ENCODE measurements around the gene PCDHGC5.
A peak's percentile ranks its signal among the peaks of the same experiment; 100 is the strongest.

PCDHGC5 gene

DNA sequence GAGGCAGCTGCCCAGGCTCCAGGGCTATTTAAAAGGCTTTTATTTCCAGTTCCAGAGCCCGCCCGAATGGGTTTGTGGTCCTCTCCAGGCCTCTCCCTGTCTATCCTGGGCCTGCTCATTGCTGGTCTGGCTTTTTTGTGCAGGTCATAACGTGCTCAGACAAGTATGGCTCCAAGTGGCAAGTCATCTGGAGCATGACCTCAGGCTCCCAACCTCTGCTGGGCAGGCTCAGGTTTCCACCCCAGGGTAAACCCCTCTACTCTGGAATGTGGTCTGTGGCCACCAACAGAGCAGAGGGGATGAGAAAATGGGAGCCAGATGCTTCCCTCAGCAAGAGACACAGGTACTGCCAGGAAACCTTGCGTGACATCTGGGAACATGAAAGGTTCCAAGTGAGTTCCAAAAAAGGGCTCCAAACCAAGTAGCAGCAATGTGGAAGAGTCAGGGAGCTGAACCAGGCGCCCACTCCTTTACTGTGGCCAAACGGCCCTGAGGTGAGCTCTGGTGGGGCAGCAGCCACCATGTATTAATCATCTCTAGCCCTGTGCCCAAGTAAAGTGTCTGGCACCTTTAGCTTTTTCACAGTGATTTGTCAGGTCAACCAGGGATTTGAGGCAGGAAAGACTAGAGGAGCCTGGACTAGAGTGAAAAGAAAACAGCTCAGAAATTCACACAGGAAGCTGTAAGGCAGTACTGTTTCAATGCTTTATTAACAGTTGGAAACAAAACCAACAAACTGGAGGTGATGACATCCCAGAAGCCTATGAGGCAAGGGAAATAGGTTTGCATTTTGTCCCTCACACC is 25.7 kb downstream of the PCDHGC5 start:
- peak overlapping the region; percentile 93 for H3K27ac ChIP-seq (ENCODE audit: low read depth, low read length)

DNA sequence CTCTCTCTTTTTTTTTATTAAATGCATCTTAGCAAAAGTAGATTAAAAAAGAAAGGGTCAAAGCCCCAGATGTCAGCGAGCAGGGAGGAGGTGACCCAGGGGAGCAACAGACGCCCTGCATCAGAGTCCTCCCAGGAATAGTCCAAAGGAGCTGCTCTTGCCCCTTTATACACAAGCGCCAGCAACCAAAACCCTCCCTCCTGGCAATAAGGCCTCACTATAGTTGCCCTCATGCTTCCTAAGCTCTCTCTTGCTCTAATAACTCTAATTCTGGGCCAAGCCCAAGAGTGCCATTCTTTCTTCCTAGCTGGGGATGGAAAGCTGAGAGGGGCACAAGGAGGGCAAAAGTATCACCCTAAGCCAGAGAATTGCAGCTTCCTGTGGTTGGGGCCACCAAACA is 26.3 kb downstream of the PCDHGC5 start:
- Histone ChIP-seq H3K4me3 (ENCODE audit: low read depth, low read length) (no peak overlapping the region), H3K36me3 (ENCODE audit: control insufficient read depth, insufficient read depth, low read length) (peaks cover 34% of the 10 kb centered on the region), H3K4me1 (ENCODE audit: control insufficient read depth, insufficient read depth, low read length) (peaks cover 19% of the 10 kb centered on the region), H3K27ac (ENCODE audit: low read depth, low read length) (peak overlapping the region; percentile 93), H3K9me3 (ENCODE audit: control insufficient read depth, insufficient read depth, low read length) (no peaks in the 10 kb centered on the region), H3K9ac (ENCODE audit: low read depth, low read length) (no peak overlapping the region), H3K27me3 (ENCODE audit: control insufficient read depth, insufficient read depth, low read length) (peaks cover 4% of the 10 kb centered on the region)

More for the DNA sequence above, 25.7 kb downstream of the PCDHGC5 start:
- H3K4me1 ChIP-seq (ENCODE audit: control insufficient read depth, insufficient read depth, low read length), result peaks cover 19% of the 10 kb centered on the region
- peaks cover 4% of the 10 kb centered on the region for H3K27me3 ChIP-seq (ENCODE audit: control insufficient read depth, insufficient read depth, low read length)
- peaks cover 28% of the 10 kb centered on the region for H3K36me3 ChIP-seq (ENCODE audit: control insufficient read depth, insufficient read depth, low read length)
- no peaks in the 10 kb centered on the region for H3K9me3 ChIP-seq (ENCODE audit: control insufficient read depth, insufficient read depth, low read length)
- H3K4me3 ChIP-seq (ENCODE audit: low read depth, low read length), result peak overlapping the region; percentile 78
- peak overlapping the region; percentile 49; the same call in 1 of the 2 replicates for H3K9ac ChIP-seq (ENCODE audit: low read depth, low read length)

DNA sequence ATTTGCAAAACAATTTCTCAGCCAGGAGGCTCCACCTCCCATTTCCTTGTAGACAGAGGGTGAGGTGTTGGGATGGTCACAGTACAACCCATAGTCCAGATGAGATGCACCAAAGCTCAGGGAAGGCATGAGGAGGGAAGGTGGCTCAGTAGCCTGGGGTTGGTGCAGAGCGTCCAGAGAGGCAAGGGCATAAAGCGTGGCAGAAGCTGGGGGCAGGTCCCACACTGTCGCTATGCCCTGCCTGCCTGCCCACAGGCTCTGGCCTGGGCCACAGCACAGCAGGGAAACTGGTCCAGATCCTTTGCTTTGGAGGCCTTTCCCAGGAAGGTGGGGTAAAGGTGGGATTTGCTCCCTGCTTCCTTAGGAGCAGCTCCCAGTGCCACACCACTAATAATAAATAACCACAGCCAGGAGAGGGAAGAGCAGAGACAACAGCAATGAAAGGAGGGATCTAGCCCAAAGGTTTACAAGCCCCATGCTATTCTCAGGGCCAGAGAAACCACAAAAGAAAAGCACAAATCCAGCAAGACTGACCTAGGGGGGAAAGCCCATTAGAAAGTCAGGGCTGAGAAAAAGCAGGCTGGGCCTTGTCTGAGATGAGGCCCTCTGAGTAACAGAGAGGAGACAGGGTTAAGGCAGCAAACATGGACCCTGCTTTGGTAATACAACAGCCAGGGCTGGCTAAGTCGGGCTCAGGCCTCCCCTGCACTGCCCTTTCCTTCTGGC is 27.2 kb downstream of the PCDHGC5 start:
- H3K4me3 ChIP-seq (ENCODE audit: low read depth, low read length), result no peak overlapping the region
- no peaks in the 10 kb centered on the region for H3K9me3 ChIP-seq (ENCODE audit: control insufficient read depth, insufficient read depth, low read length)
- no peak overlapping the region for H3K27ac ChIP-seq (ENCODE audit: low read depth, low read length)
- peaks cover 39% of the 10 kb centered on the region for H3K36me3 ChIP-seq (ENCODE audit: control insufficient read depth, insufficient read depth, low read length)
- H3K27me3 ChIP-seq (ENCODE audit: control insufficient read depth, insufficient read depth, low read length), result peaks cover 4% of the 10 kb centered on the region
- peaks cover 19% of the 10 kb centered on the region for H3K4me1 ChIP-seq (ENCODE audit: control insufficient read depth, insufficient read depth, low read length)
- no peak overlapping the region for H3K9ac ChIP-seq (ENCODE audit: low read depth, low read length)

DNA sequence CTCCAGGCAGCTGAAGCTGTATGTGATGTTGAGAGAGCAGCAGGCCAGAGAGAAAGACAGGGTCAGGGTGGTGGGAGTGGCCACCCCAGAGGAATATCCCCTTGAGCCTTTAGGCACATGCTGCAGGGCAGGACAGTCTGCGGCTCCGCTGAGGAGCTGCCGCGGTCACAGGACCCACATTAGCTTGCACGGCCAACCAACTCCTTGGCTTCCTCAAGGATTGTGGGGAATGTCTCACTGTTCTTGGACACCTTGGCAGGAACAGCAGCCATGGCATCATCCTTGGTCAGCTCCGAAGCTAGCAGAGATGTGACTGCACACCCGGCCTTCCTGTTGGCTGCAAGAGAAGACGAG is 27.8 kb downstream of the PCDHGC5 start:
- H3K4me1 ChIP-seq (ENCODE audit: control insufficient read depth, insufficient read depth, low read length), result peaks cover 19% of the 10 kb centered on the region
- no peak overlapping the region for H3K4me3 ChIP-seq (ENCODE audit: low read depth, low read length)
- peaks cover 44% of the 10 kb centered on the region for H3K36me3 ChIP-seq (ENCODE audit: control insufficient read depth, insufficient read depth, low read length)
- no peaks in the 10 kb centered on the region for H3K9me3 ChIP-seq (ENCODE audit: control insufficient read depth, insufficient read depth, low read length)
- peaks cover 4% of the 10 kb centered on the region for H3K27me3 ChIP-seq (ENCODE audit: control insufficient read depth, insufficient read depth, low read length)
- H3K27ac ChIP-seq (ENCODE audit: low read depth, low read length), result no peak overlapping the region
- no peak overlapping the region for H3K9ac ChIP-seq (ENCODE audit: low read depth, low read length)

DNA sequence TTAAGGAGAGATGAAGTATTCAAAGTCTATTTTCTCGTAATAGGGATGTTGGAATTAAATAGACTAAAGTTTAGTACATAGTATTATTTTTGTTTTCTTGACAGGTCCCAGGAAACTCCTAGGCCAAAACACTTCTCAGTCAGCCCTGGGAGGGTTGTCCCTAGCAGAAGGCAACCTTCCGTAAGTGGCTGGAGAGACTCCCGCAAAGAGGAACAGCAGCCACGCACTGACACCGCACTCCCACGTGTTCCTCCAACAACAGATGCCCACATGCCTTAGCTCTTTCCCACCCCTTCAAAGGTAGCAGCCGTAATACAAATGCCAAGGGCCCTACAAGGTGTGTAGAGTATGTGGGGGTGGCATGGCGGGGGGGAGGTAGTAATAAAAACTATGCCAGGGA is 28.4 kb downstream of the PCDHGC5 start:
- H3K27ac ChIP-seq (ENCODE audit: low read depth, low read length), result no peak overlapping the region
- H3K36me3 ChIP-seq (ENCODE audit: control insufficient read depth, insufficient read depth, low read length), result peaks cover 51% of the 10 kb centered on the region
- peaks cover 19% of the 10 kb centered on the region for H3K4me1 ChIP-seq (ENCODE audit: control insufficient read depth, insufficient read depth, low read length)

DNA sequence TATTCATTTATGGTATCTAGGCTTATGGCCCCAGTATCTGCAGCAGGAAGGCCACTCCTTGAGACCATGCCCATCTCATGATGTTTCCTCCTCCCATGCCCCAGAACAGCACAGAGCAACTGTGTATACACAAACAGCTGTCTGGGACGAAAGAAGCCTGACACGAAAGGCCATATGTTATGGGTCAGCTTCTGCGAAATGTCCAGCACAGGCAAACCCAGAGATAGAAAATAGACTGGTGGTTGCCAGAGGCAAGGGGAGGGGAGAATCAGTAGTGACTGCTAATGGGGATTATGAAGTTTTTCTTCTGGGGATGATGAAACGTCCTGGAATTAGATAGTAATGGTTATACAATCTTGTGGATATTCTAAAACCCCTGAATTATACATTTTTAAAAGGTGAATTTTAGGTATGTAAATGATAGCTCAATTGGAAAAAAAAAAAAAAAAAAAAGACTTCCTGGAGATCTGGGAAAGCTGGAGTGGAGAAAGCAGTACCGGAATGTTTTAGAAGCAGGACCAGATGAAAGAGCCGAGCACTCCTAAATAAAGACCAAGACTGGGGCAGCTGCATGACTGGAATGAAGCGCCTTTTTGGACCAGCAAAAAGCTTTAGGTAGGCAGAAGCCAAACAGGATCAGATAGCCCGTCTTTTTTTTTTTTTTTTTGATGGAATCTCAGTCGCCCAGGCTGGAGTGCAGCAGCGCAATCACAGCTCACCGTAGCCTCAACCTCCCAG is 29.2 kb downstream of the PCDHGC5 start:
- Histone ChIP-seq H3K4me1 (ENCODE audit: control insufficient read depth, insufficient read depth, low read length) (peaks cover 19% of the 10 kb centered on the region), H3K36me3 (ENCODE audit: control insufficient read depth, insufficient read depth, low read length) (peaks cover 58% of the 10 kb centered on the region), H3K27ac (ENCODE audit: low read depth, low read length) (no peak overlapping the region), H3K9ac (ENCODE audit: low read depth, low read length) (no peak overlapping the region), H3K9me3 (ENCODE audit: control insufficient read depth, insufficient read depth, low read length) (no peaks in the 10 kb centered on the region), H3K4me3 (ENCODE audit: low read depth, low read length) (no peak overlapping the region), H3K27me3 (ENCODE audit: control insufficient read depth, insufficient read depth, low read length) (peaks cover 1% of the 10 kb centered on the region)

More for the DNA sequence above, 28.4 kb downstream of the PCDHGC5 start:
- H3K4me3 ChIP-seq (ENCODE audit: low read depth, low read length), result no peak overlapping the region
- H3K9ac ChIP-seq (ENCODE audit: low read depth, low read length), result no peak overlapping the region
- peaks cover 4% of the 10 kb centered on the region for H3K27me3 ChIP-seq (ENCODE audit: control insufficient read depth, insufficient read depth, low read length)
- no peaks in the 10 kb centered on the region for H3K9me3 ChIP-seq (ENCODE audit: control insufficient read depth, insufficient read depth, low read length)

DNA sequence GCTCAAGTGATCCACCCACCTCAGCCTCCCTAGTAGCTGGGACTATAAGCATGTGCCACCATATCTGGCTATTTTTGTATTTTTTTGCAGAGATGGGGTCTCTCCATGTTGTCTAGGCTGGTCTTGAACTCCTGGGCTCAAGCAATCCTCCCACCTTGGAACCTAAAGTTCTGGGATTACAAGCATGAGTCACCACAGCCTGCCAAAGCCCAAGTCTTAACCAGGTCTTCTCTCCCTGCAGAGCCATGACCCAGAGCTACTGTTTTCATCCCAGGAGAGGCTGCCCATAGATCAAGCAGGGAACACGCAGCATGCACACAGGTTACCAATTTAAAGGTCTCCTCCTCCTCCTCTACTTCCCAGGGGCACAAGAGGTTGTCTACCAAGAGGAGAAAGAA is 29.7 kb downstream of the PCDHGC5 start:
- Histone ChIP-seq H3K27me3 (ENCODE audit: control insufficient read depth, insufficient read depth, low read length) (no peaks in the 10 kb centered on the region), H3K4me3 (ENCODE audit: low read depth, low read length) (no peak overlapping the region), H3K36me3 (ENCODE audit: control insufficient read depth, insufficient read depth, low read length) (peaks cover 64% of the 10 kb centered on the region), H3K9me3 (ENCODE audit: control insufficient read depth, insufficient read depth, low read length) (no peaks in the 10 kb centered on the region), H3K9ac (ENCODE audit: low read depth, low read length) (no peak overlapping the region), H3K27ac (ENCODE audit: low read depth, low read length) (no peak overlapping the region), H3K4me1 (ENCODE audit: control insufficient read depth, insufficient read depth, low read length) (peaks cover 19% of the 10 kb centered on the region)

DNA sequence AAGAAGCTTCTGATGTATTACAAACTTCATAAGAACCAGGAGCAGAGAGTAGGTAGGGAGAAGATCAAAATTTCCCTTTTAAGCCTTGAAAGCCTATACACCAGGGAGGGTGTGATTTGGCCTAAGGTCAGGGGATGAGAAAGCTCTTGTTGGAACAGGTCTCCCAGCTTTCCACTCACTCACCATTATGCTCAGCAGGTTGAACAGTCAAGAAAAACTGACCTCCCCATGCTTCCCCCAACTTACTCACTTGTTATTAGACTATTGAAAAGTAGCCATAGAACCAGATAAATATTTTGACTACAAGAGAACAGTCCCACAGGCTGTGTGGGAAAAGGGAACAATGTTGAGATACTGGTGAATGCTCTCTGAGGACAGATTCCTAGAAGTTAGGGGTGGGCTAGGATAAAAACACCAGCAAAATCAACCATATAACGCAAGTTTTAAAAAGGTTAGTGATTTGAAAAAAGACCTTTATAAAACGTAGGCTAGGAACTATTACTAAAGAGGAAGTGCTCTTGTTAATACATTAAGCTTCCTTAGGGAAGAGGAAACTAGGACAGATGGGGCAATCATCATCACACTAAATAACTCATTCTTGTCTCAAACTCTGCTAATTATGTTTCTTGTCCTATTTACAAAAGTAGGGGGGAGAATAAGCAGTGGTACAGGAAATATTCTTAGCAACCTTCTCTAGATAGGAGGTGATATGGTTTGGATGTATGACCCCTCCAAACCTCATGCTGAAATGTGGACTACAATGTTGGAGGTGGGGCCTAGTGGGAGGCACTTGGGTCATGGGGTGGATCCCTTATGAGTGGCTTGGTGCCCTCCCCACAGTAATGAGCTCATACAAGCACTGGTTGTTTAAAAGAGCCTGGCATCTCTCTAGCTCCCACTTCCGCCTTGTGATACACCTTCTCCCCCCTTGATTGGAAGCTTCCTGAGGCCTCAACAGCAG is 31.0 kb downstream of the PCDHGC5 start:
- Histone ChIP-seq H3K36me3 (ENCODE audit: control insufficient read depth, insufficient read depth, low read length) (peaks cover 69% of the 10 kb centered on the region), H3K27ac (ENCODE audit: low read depth, low read length) (no peak overlapping the region), H3K4me3 (ENCODE audit: low read depth, low read length) (no peak overlapping the region), H3K27me3 (ENCODE audit: control insufficient read depth, insufficient read depth, low read length) (no peaks in the 10 kb centered on the region), H3K9ac (ENCODE audit: low read depth, low read length) (no peak overlapping the region), H3K4me1 (ENCODE audit: control insufficient read depth, insufficient read depth, low read length) (peaks cover 13% of the 10 kb centered on the region), H3K9me3 (ENCODE audit: control insufficient read depth, insufficient read depth, low read length) (no peaks in the 10 kb centered on the region)

DNA sequence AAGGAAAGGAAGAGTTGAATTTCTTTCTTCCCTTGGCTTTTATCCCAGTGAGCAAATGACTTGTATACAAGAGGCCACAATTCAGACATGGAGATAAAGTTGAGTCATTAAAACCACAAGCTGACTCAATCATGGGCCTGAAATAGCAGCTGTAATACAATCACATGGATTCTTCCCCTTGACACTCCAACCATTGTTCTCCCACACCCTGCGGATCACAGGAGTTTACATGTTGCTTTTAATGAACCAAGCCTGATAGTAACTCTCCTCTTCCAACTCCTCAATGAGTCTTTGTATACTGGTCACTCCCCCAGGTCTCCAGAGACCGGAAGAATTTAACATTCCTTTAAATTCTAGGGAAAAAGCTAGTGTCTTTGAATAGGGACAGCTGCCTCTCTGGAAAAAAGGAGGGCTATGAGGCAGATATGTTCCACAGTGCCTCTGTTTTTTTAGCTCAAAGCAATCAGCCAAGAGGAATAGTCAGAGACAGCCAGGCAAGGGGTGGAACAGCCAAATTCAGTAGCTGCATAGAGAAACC is 32.4 kb downstream of the PCDHGC5 start:
- Histone ChIP-seq H3K36me3 (ENCODE audit: control insufficient read depth, insufficient read depth, low read length) (peaks cover 74% of the 10 kb centered on the region), H3K4me3 (ENCODE audit: low read depth, low read length) (no peak overlapping the region), H3K27ac (ENCODE audit: low read depth, low read length) (peak overlapping the region; percentile 43), H3K9me3 (ENCODE audit: control insufficient read depth, insufficient read depth, low read length) (no peaks in the 10 kb centered on the region), H3K9ac (ENCODE audit: low read depth, low read length) (no peak overlapping the region), H3K4me1 (ENCODE audit: control insufficient read depth, insufficient read depth, low read length) (peaks cover 18% of the 10 kb centered on the region), H3K27me3 (ENCODE audit: control insufficient read depth, insufficient read depth, low read length) (no peaks in the 10 kb centered on the region)

DNA sequence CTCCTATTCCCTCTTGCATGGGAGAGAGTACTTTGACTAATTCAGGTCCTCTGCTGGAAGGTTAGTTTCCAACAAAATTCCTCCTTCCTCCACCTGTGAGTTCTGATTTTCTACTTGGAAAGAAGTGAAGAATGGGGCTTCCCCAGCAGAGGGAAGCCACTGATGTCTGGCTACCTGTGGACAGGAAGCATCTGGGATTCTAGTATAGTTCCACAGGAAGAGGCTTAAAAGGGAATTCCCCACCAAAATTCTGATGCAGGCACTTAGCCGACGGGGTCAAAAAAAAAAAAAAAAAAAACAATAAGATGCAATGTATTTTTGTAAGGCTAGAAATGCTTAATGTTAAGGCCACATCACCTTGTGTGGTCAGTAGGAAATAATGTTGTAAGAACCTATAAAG is 33.4 kb downstream of the PCDHGC5 start:
- Histone ChIP-seq H3K27me3 (ENCODE audit: control insufficient read depth, insufficient read depth, low read length) (no peaks in the 10 kb centered on the region), H3K4me3 (ENCODE audit: low read depth, low read length) (no peak overlapping the region), H3K36me3 (ENCODE audit: control insufficient read depth, insufficient read depth, low read length) (peaks cover 74% of the 10 kb centered on the region), H3K4me1 (ENCODE audit: control insufficient read depth, insufficient read depth, low read length) (peaks cover 18% of the 10 kb centered on the region), H3K27ac (ENCODE audit: low read depth, low read length) (peak overlapping the region; percentile 43), H3K9me3 (ENCODE audit: control insufficient read depth, insufficient read depth, low read length) (no peaks in the 10 kb centered on the region), H3K9ac (ENCODE audit: low read depth, low read length) (no peak overlapping the region)
